ENCODE data around the gene C18orf63. TPM values are rescaled to one million over a fixed set of nuclear protein-coding genes. Genes with fewer than 3 reads are reported as not detected.

The C18orf63 gene
- total RNA-seq, 2 experiments from 2014 or later: not detected

- peaks cover 54% of the 10 kb centered on the region for H3K4me1 ChIP-seq (ENCODE audit: insufficient read depth, low read length)
- peak overlapping the region; percentile 44 for H3K4me3 Mint-ChIP-seq
- no peak overlapping the region for H3K4me3 ChIP-seq (ENCODE audit: low read length)
- DNase-seq (no peak), ATAC-seq (ENCODE audit: poor library complexity) (no peak)
- ChIA-PET CTCF (interaction anchor here (2.7 kb wide), 1 partner anchor 115 kb away, joined by 12 read pairs; no protein-coding TSS in a partner anchor), POLR2A (interaction anchor here (0.8 to 1.9 kb wide), 14 partner anchors 8 to 220 kb away, joined by 3 to 21 read pairs (median 5); partner anchors contain the start of genes CNDP2 and ZNF407)
- H3K9me3 Mint-ChIP-seq: no peaks in the 10 kb centered on the region
- no peaks in the 10 kb centered on the region for H3K27me3 Mint-ChIP-seq
- H3K27ac Mint-ChIP-seq: peak overlapping the region; percentile 86
- peak overlapping the region; percentile 4 to 53 for H3K27ac ChIP-seq (ENCODE audit: low read depth in 1 of 2, low read length in 2 of 2)
- H3K4me1 Mint-ChIP-seq (ENCODE audit: low read depth): peaks cover 63% of the 10 kb centered on the region
- intact Hi-C loops (cut with DNase I, micrococcal nuclease): no loop called here
- no peaks in the 10 kb centered on the region for H3K36me3 Mint-ChIP-seq (ENCODE audit: low read depth)
- no peaks in the 10 kb centered on the region for H3K27me3 ChIP-seq (ENCODE audit: control insufficient read depth in 1 of 2, insufficient read depth in 2 of 2, low read length in 2 of 2)
- TF ChIP-seq CTCF (IDR thresholded peaks at IDR 0.05): no peak
- H3K36me3 ChIP-seq (ENCODE audit: insufficient read depth, low read length): no peaks in the 10 kb centered on the region
- peaks cover 0 to 15% of the 10 kb centered on the region in 2 experiments for H3K9me3 ChIP-seq (ENCODE audit: control insufficient read depth in 1 of 2, insufficient read depth in 1 of 2, low read length in 2 of 2)
Measured at GRCh38 chr18:74377776-74378175, 62.1 kb downstream of the C18orf63 start.

DNA sequence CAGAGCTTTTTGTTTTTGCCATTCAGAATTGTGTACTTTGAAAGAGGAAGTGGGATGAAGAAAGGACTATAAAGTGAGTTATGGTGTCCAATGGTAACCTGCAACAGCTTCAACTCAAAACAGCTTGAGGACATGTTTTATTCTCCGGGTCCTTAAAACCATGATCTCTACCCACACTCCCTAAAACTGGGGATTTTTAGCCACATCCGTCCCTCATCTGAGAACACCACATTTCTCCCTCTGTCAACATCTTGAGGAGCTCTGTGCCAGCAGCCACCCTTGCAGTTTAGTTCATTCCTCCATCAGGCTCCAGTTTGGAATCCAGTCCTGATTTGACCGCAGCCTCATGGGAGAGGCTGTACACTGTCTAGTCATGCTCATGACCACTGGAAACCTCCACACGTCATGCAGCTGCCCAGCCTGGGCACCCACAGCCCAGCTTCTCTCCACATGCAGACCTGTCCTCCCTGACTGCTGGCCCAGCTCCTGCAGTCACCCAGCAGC is 62.6 kb downstream of the C18orf63 start:
- no peak overlapping the region for H3K4me3 ChIP-seq (ENCODE audit: low read length)

GRCh38 chr18:74380916-74381315 is 65.3 kb downstream of the C18orf63 start:
- Mint-ChIP-seq H3K27me3 (no peaks in the 10 kb centered on the region), H3K4me3 (no peak overlapping the region), H3K27ac (no peak overlapping the region), H3K4me1 (ENCODE audit: low read depth) (peaks cover 36% of the 10 kb centered on the region), H3K9me3 (no peaks in the 10 kb centered on the region), H3K36me3 (ENCODE audit: low read depth) (no peaks in the 10 kb centered on the region)
- H3K9me3 ChIP-seq (ENCODE audit: control insufficient read depth in 1 of 2, insufficient read depth in 1 of 2, low read length in 2 of 2): peaks cover 0 to 15% of the 10 kb centered on the region in 2 experiments
- TF ChIP-seq CTCF (IDR thresholded peaks at IDR 0.05): no peak
- intact Hi-C loops (cut with DNase I, micrococcal nuclease): no loop called here
- POLR2A ChIA-PET: no interaction called here
- CTCF ChIA-PET: no interaction called here
- H3K27ac ChIP-seq (ENCODE audit: low read depth in 1 of 2, low read length in 2 of 2): no peak overlapping the region
- H3K36me3 ChIP-seq (ENCODE audit: insufficient read depth, low read length): no peaks in the 10 kb centered on the region
- DNase-seq: no peak
- no peaks in the 10 kb centered on the region for H3K27me3 ChIP-seq (ENCODE audit: control insufficient read depth in 1 of 2, insufficient read depth in 2 of 2, low read length in 2 of 2)
- no peak overlapping the region for H3K4me3 ChIP-seq (ENCODE audit: low read length)
- no peak for ATAC-seq (ENCODE audit: poor library complexity)
- H3K4me1 ChIP-seq (ENCODE audit: insufficient read depth, low read length): peaks cover 33% of the 10 kb centered on the region

More for the DNA sequence above, 62.6 kb downstream of the C18orf63 start:
- H3K9me3 Mint-ChIP-seq: no peaks in the 10 kb centered on the region
- peaks cover 62% of the 10 kb centered on the region for H3K4me1 Mint-ChIP-seq (ENCODE audit: low read depth)
- peak overlapping the region; percentile 86 for H3K27ac Mint-ChIP-seq
- Histone ChIP-seq H3K4me1 (ENCODE audit: insufficient read depth, low read length) (peaks cover 49% of the 10 kb centered on the region), H3K36me3 (ENCODE audit: insufficient read depth, low read length) (no peaks in the 10 kb centered on the region), H3K27ac (ENCODE audit: low read depth in 1 of 2, low read length in 2 of 2) (peak overlapping the region; percentile 4 to 62), H3K27me3 (ENCODE audit: control insufficient read depth in 1 of 2, insufficient read depth in 2 of 2, low read length in 2 of 2) (no peaks in the 10 kb centered on the region), H3K9me3 (ENCODE audit: control insufficient read depth in 1 of 2, insufficient read depth in 1 of 2, low read length in 2 of 2) (peaks cover 0 to 15% of the 10 kb centered on the region in 2 experiments)
- no peak for TF ChIP-seq CTCF (IDR thresholded peaks at IDR 0.05)
- peak overlapping the region; percentile 44 for H3K4me3 Mint-ChIP-seq
- ATAC-seq (ENCODE audit: poor library complexity): peak; percentile 38
- CTCF ChIA-PET: interaction anchor here (0.8 to 2.7 kb wide), 3 partner anchors 12 to 115 kb away, joined by 3 to 12 read pairs (median 3); no protein-coding TSS in a partner anchor
- DNase-seq: peak in 4 of 14 experiments; percentile 15 to 72 (median 70)
- POLR2A ChIA-PET: interaction anchor here (0.8 to 1.9 kb wide), 15 partner anchors 9 to 220 kb away, joined by 3 to 21 read pairs (median 5); partner anchors contain the start of genes CNDP2 and ZNF407
- H3K36me3 Mint-ChIP-seq (ENCODE audit: low read depth): no peaks in the 10 kb centered on the region
- intact Hi-C loops (cut with DNase I, micrococcal nuclease): no loop called here
- H3K27me3 Mint-ChIP-seq: no peaks in the 10 kb centered on the region
